ENCODE data around the gene VWA3A.
"Not testable (repeated sequence)": the region's sequence is repeated elsewhere in the genome, so short reads cannot be mapped to it uniquely, and the experiment has no call there.

The VWA3A gene

GRCh38 chr16:22091721-22092120 is 620 bp upstream of the VWA3A start:
- no peak for DNase-seq

DNA sequence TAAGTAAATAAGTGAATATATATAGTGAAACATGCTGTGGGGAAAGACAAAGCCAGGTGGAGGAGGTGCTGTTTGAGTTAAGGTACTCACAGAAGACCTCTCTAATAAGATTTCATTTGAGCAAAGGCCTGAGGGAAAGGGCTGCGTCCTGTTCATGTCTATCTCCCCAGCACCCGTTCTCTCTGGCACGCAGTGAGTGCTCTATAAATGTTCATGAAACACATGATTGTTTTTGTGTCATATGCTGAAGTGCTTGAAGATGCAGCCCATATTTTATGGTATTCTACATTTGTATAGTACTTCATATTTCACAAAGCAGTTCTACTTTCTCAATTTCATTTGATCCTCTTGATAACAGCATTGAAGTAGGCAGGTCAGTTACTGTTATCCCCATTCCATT is 990 bp downstream of the VWA3A start:
- no peak for DNase-seq

- no peak for DNase-seq
Observed at GRCh38 chr16:22093996-22094395, 1.7 kb downstream of the VWA3A start.

DNA sequence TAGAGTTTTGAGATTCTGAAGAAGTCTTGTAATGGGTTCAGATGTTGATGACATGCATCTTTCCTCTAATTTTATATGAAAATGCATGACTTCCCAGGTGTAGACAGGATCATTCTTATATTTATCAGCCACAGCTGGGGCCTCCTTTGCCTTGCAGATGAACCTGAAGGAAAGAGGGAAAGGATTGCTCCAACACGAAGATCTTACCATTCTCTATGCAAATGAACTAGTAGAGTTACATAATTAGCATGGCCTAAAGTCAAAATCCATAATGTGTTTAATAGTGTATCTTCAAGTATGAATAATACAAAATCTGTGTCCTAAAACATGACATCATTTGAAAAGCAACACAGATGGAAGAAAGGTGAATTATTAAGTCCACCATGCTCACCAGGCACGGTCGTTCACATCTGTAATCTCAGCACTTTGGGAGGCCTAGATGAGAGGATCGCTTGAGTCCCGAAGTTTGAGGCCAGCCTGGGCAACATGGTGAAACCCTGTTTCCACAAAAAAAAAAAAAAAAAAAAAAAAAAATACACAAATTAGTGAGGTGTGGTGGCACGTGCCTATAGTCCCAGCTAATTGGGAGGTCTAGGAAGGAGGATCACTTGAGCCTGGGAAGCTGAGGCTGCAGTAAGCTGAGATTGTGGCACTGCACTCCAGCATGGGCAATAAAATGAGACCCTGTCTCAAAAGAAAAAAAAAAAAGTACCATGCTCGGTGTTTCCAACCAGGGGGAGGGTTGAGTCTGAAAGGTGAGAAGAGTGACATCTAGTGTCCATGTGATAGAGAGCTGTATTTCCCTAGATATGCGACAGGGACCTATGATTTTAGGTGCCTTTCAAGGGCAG is 6.3 kb downstream of the VWA3A start:
- no peak for DNase-seq

- DNase-seq: no peak
Observed at GRCh38 chr16:22099256-22099975, 7.1 kb downstream of the VWA3A start.

GRCh38 chr16:22103441-22103840 is 11.1 kb downstream of the VWA3A start:
- DNase-seq: no peak

DNA sequence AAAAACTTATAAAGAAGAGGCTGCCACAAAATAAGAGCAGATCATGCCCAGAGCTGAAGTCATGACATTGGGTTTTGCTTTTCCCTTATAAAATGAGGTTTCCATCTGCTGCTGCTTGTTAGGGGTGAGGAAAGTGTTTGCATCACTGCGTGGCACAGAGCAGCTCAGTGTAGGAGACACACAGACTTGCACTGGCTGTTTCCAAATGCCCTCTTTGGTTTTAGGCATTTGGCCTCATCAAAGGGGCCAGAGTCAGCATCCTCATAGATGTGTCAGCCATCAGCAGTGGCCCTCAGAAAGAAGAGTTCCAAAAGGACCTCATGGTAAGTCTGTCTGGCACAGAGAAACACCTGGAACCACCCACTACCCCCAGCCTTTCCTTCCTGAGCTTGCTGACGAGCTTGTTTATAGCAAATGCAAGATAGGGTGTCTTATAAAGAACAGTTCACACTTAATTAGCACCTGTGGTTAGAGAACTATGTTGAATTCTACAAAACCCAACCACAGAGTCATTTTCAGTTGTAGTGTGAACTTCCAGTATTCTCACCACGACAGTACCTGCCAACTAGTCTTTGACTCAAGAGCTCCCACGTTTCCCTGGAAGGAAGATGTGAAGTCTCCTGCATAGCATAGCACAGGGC is 17.0 kb downstream of the VWA3A start:
- no peak for DNase-seq

DNA sequence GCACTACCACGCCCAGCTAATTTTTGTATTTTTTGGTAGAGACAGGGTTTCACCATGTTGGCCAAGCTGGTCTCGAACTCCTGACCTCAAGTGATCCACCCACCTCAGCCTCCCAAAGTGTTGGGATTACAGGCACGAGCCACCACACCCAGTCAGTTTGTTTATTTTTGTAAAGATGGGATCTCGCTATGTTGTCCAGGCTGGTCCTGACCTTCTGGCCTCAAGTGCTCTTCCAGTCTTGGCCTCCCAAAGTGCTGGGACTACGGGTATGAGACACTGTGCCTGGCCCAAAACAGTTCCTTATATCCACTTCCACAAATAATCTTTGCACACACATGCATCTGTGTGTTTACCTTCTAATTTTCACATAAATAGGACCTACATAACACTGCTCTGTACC is 19.3 kb downstream of the VWA3A start:
- not testable (repeated sequence) for DNase-seq

- DNase-seq: no peak
Observed at GRCh38 chr16:22116095-22116700, 23.9 kb downstream of the VWA3A start.

- no peak for DNase-seq
Observed at GRCh38 chr16:22117609-22118008, 25.3 kb downstream of the VWA3A start.

DNA sequence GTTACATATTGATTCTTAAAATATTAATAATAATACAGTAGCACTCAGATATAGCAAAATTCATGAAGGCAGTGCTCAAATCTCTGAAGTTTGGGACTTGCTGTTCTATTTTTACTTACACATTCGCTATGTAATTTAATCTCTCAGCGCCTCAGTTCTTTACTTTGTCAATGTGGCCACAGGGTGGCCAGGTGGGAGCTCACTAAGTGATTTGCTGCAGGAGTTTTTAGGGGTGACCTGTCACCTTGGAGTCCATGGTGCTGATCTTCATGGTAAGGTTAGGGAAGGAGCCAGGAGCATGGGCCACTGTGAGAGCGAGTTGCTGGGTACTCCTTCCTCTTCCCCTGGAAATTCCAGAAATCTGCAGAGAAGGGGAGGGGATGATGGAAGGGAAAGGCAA is 28.1 kb downstream of the VWA3A start:
- no peak for DNase-seq

DNA sequence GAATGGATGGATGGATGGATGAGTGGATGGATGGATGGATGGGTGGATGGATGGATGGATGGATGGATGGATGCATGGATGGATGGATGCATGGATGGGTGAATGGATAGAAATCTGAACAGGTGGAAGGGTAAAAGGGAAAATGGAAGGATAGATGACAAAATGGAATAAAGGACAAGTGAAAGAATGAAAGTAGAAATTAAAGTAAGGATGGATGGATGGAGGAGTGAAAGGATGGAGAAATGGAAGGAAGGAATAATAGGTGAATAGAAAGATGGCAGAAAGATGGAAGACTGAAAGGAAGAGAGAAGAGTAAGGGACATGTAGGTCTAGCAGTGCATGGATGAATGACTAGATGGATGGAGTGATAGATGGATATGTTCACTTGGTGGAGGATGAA is 29.9 kb downstream of the VWA3A start:
- DNase-seq: no peak

DNA sequence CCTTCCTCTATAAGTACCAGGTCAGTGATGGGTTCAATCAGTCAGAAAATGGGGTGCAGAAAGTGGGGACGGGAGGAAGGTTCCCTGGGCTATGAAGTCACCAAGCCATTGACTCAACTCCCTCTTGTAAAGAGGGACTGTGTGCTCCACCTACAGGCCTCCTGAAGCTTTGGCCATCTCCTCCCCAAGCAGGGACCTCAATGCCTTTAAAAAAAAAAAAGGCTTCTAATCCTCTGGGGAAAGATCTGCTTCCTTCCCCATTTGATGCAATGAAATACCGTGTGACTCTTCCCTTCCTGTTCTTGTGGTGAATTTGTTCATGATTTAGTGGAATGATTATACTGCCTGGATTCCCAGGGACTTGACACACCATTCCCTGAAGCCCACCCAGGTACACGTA is 30.8 kb downstream of the VWA3A start:
- no peak for DNase-seq

- no peak for DNase-seq
Observed at GRCh38 chr16:22123759-22124490, 31.6 kb downstream of the VWA3A start.

DNA sequence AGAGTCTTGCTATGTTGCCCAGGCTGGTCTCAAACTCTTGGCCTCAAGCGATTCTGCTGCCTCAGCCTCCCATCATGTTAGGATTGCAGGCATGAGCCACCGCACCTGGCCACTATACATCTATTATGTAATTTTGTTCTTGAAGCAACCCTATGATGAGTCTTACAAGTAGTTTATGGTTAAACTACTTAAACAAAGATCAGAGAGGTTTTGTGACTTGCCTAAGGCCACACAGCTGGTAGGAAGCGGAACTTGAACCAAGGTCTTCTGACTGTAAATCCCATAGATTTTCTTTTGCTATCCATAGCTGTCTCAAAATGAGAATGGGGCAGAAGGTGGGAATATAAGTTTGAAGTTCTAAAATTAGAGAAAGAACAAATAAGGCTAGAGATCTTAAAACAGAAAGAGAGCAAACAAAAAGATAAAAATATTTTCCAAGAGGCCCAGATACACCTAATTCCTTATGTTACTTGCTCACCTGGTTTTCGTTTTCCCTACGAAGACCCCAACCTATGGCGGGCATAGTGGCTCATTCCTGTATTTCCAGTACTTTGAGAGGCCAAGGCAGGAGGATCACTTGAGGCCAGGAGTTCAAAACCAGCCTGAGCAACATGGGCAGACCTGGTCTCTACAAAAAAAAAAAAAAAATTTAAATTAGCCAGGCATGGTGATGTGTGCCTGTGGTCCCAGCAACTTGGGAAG is 32.4 kb downstream of the VWA3A start:
- DNase-seq: no peak

DNA sequence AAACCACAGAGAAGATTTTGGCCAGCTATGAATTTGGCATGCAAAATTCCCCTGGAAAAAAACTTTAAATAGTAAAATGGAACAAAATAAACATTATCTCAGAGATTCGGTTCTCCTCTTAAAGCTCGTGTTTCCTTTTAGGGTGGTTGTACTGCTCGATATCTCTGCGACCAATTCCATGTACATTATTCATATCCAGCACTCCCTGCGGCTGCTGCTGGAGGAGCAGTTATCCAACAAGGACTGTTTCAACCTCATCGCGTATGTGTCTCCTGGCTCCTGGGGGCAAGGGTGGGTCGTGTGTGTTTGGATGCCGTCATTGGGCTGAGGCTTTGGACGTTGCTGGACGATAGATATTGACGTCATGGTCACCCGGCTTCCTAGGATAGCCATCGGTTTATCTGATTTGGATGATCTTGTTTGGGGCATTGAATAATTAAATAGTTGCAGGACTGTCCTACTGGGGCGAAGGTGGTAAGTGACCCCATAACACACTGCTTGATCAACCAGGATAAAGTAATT is 33.8 kb downstream of the VWA3A start:
- DNase-seq: no peak

DNA sequence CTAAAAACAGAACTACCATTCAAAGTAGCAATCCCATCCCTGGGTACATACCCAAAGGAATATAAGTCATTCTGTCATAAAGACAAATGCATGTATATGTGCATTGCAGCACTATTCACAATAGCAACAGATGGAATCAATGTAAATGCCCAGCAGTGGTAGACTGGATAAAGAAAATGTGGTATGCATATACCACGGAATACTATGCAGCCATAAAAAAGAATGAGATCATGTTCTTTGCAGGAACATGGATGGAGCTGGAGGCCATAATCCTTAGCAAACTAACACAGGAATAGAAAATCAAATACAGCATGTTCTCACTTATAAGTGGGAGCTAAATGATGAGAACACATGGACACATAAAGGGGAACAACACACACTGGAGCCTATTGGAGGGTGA is 36.2 kb downstream of the VWA3A start:
- not testable (repeated sequence) for DNase-seq

DNA sequence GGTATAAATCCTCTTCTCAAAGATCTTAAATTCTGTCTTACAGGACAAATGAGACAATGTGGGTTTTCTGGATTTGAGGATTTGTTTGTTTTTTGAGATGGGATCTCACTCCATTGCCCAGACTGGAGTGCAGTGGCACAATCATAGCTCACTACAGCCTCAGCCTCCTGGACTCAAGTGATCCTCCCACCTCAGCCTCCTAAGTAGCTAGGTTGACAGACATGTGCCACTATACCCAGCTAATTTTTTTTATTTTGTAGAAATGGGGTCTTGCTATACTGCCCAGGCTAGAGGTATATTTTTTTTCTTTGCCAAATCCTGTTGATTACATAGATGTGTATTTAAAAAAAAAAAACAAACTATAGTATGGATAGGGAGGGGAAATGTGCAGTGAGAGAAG is 38.2 kb downstream of the VWA3A start:
- DNase-seq: no peak

DNA sequence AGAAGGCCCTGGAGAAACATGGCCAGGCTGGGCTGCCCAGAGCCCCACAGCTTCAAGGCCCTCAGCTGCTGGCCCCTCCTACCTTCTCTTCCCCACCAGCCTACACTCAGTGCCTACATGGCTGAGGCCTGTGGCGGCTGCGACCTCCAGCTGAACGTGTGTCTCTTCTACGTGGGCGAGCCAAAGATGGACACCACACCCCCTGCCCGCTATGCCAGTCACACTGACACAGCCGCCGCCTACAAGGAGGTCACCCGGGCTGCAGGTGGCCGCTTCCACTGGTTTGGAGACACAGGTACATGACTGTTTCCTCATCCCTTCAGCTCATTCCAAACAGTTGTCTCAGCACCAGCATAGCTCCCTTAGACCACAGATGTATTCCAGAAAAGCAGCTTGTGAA is 40.5 kb downstream of the VWA3A start:
- no peak for DNase-seq

DNA sequence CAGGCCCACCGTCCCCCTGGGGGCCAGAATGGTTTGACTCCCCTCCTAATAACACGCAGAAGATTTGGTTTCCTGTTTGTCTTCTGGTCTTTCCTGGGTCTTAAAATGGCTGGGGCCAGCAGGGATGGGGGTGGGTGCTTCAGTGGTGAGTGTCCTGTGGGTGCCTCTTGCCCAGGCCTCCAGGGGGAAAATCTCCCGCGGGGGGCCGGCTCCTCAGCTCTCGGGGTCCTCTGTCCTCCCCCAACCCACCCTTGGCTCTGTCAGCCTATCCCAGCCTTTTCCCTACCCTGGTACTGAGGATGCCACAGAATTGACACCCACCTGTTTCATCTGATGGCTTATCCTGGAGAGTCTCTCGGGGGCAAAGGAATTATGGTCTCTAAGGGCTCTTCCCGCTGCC is 46.1 kb downstream of the VWA3A start:
- no peak for DNase-seq

DNA sequence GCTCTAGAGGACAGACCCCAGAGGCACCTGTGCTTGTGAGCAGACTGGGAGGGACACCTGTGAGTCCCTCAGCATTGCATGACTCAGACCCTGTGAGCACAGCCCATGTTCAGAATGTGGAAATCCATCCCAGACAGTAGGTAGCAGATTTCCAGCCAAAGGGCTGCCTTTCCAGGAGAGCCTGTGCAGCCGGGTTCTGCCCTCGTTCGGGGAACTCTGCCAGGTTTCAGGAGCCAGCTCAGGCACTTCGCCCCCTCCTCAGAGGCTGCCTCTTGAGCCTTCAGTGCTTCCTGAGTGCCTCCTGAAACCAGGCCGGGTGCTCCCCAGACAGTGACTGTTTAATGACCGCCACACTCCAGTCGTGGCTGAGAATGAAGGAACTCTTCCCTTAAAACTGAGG is 46.7 kb downstream of the VWA3A start:
- DNase-seq: no peak

DNA sequence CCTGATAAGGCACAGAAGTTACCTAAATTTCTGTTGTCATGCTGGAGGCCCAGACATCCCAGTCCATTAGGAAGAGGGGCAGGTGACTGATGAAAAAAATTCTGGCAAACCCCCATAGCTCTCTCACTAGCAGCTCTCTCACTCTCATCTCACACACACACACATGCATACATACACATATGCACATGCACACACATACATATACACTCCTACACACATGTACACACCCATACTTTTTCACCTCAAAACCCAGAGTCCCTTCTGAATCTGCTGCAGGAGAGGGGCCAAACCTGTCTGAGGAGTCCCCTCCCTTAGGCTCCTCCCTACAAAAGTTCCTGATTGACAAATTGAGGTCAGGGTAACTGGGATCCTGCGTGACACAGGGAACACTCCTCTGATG is 47.4 kb downstream of the VWA3A start:
- DNase-seq: no peak

Data from activated gamma-delta T cell treated with Interleukin-2 at 50 U/mL for 16 hours (primary cell).